GM18508 (cell line): ENCODE data around the gene UBR2.
"Not testable (repeated sequence)": the region's sequence is repeated elsewhere in the genome, so short reads cannot be mapped to it uniquely, and the experiment has no call there.

ENCODE experiments used
- ATAC-seq: cut with Tn5 transposase; IDR thresholded peaks from one replicate; pipeline ENCODE4 v1.9.1; 2021; ENCODE audit warnings: moderate number of reproducible peaks; ENCODE audit not compliant: insufficient read depth, unreplicated experiment

UBR2 gene

GRCh38 chr6:42552380-42552779 is 11.4 kb upstream of the UBR2 start:
- no peak for ATAC-seq

- ATAC-seq = no peak
Observed at GRCh38 chr6:42555477-42556457, 8.1 kb upstream of the UBR2 start.

- ATAC-seq = no peak
Observed at GRCh38 chr6:42556462-42556861, 7.4 kb upstream of the UBR2 start.

DNA sequence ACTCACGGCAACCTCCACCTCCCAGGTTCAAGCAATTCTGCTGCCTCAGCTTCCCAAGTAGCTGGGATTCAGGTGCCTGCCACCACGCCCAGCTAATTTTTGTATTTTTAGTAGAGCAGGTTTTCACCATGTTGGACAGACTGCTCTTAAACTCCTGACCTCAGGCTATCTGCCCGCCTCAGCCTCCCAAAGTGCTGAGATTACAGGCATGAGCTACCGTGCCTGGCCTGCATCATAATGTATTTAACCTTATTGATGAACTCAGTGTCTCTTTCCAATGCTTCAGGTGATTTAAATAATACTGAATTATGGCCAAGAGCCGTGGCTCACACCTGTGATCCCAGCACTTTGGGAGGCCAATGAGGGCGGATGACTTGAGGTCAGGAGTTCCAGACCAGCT is 4.6 kb upstream of the UBR2 start:
- ATAC-seq = not testable (repeated sequence)

- no peak for ATAC-seq
Observed at GRCh38 chr6:42561986-42562385, 1.8 kb upstream of the UBR2 start.

- no peak for ATAC-seq
Observed at GRCh38 chr6:42562788-42563405, 932 bp upstream of the UBR2 start.

GRCh38 chr6:42564506-42564825 is 637 bp downstream of the UBR2 start:
- no peak for ATAC-seq

GRCh38 chr6:42565823-42566613 is 2.2 kb downstream of the UBR2 start:
- ATAC-seq = no peak

DNA sequence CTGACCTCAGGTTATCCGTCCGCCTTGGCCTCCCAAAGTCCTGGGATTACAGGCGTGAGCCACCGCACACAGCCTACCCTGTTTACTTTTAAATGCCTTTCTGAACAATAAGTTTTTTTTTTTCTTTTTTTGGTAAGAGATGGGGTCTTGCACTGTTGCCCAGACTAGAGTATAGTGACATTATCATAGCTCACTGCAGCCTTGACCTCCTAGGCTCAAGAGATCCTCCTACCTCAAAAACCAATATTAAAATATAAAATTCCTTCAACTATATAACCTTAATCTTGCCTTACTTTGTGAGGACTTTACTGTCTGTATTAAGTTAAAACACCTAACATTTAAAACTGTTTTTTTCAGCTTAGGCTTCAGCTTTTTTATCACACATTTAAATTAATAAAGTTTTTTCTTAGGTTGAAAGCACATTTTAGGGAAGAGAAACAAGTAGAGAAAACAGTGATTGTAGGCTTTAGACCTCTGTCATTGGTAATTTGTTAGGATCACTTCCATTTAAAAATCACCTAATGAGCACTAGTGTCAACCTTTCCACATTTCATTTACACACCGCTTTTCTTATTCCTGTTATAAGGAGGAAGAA is 2.9 kb downstream of the UBR2 start:
- no peak for ATAC-seq

- ATAC-seq = not testable (repeated sequence)
Observed at GRCh38 chr6:42567237-42567636, 3.4 kb downstream of the UBR2 start.

GRCh38 chr6:42569102-42570028 is 5.5 kb downstream of the UBR2 start:
- no peak for ATAC-seq

DNA sequence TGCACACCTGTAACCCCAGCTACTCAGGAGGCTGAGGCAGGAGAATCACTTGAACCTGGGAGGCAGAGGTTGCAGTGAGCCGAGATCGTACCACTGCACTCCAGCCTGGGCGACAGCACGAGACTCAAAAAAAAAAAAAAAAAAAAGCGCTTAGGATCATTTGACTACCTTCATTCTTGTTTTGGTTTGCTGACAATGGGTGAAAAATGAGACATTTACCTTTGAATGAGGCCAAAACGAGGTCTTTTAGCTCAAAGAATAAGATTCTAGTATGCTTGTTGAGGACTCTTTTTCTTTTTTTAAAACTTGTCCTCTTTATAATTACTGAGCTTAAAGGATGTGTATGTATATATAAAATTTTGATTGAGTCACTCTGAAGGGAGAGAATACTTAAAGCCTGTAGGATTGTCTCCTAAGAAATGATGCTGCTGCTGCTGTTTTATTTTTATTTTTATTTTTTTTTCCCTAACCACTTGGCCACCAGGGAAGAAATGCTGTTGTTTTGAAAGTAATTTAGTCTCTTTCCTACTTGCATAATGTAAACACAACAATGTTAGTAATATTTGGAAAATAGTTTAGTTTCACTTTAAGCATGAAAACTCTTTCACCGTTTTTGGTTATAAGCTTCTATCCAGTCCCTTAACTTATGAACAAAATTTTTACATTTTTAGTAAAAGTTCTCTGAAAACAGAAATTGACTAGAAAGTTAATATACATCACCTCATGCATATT is 7.9 kb downstream of the UBR2 start:
- no peak for ATAC-seq

- peak; percentile 39 for ATAC-seq
Observed at GRCh38 chr6:42572523-42572922, 8.7 kb downstream of the UBR2 start.

GRCh38 chr6:42576538-42576937 is 12.7 kb downstream of the UBR2 start:
- ATAC-seq = not testable (repeated sequence)

DNA sequence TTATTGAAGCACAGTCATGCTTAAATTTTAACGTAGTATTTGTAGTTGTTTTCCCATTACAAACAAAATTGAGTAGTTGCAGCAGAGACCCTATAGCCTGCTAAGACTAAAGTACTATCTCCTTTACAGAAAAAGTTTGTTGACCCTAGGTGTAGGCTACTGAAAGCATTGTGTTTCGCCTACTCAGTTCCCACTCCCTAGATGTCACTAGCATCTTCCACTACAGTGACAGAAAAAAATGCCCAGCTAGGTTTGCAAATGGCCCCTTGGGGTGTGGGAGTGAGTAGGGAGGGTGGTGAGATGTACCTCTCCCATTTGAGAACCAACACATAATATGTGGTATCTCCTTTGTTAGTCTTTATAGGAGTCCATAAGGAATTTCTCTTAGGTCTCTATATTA is 34.5 kb downstream of the UBR2 start:
- ATAC-seq = no peak

- no peak for ATAC-seq
Observed at GRCh38 chr6:42599558-42599957, 35.7 kb downstream of the UBR2 start.

- ATAC-seq = no peak
Observed at GRCh38 chr6:42604150-42604549, 40.3 kb downstream of the UBR2 start.

DNA sequence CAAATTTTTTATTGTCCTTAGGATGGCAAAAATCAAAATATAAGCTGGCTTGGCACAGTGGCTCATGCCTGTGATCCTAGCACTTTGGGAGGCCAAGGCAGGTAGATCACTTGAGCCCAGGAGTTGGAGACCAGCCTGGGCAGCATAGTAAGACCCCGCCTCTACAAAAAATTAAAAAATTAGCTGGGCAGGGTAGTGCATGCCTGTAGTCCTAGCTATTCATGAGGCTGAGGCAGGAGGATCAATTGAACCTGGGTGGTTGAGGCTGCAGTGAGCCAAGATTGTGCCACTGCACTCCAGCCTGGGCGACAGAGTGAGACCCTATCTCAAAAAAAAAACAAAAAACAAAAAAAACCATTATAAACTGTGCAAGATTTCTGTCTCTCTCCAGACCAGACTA is 40.9 kb downstream of the UBR2 start:
- not testable (repeated sequence) for ATAC-seq

GRCh38 chr6:42610416-42610815 is 46.6 kb downstream of the UBR2 start:
- no peak for ATAC-seq
